Naive thymus-derived CD4-positive, alpha-beta T cell (primary cell): ENCODE results near the gene TTC39B. TPM values are rescaled to one million over a fixed set of nuclear protein-coding genes. Genes with fewer than 3 reads are reported as not detected.

Experiments
- ATAC-seq: fragments of 150-1000 bp; cut with Tn5 transposase; 2 replicates; pipeline ENCODE4 v1.10.0; 2021; ENCODE audit warnings: mild to moderate bottlenecking, moderate library complexity
- CTCF ChIA-PET: fragments of 350-600 bp; sonication (Branson Sonifier 250); formaldehyde crosslinking; loops from one replicate; lab custom pipeline; 2021; ENCODE audit warnings: antibody characterized with exemption; lab: Charles Lee
- POLR2A ChIA-PET: fragments of 350-600 bp; sonication (Branson Sonifier 250); formaldehyde crosslinking; loops from one replicate; lab custom pipeline; 2021; ENCODE audit warnings: antibody characterized with exemption, inconsistent platforms; lab: Charles Lee
- DNase-seq, 9 donors: peaks; one replicate each; pipeline versions ENCODE4 v3.0.0 to v3.0.0-alpha.2; 2020 to 2022; ENCODE audit warnings: mixed read lengths in 1 of 9
- H3K27ac ChIP-seq: one replicate; pipeline ENCODE4 v1.7.0; 2013; ENCODE audit warnings: mild to moderate bottlenecking, low read depth, low read length, moderate library complexity
- H3K27me3 ChIP-seq, 2 donors: one replicate each; pipeline ENCODE4 v1.7.0; 2013; ENCODE audit warnings: low read length in 2 of 2, mild to moderate bottlenecking in 2 of 2, moderate library complexity in 2 of 2; ENCODE audit not compliant: control insufficient read depth in 2 of 2, insufficient read depth in 2 of 2
- H3K36me3 ChIP-seq, 3 experiments: 1 replicate in 2 of 3; 2 replicates in 1 of 3; pipeline ENCODE4 v1.7.0; 2013; ENCODE audit warnings: low read length in 3 of 3, mild to moderate bottlenecking in 3 of 3, moderate library complexity in 1 of 3; ENCODE audit not compliant: insufficient read depth in 3 of 3, control insufficient read depth in 2 of 3
- H3K4me1 ChIP-seq, 2 donors: one replicate each; pipeline ENCODE4 v1.7.0; 2013; ENCODE audit warnings: low read length in 2 of 2, mild to moderate bottlenecking in 2 of 2, moderate library complexity in 1 of 2; ENCODE audit not compliant: control insufficient read depth in 2 of 2, insufficient read depth in 2 of 2
- H3K4me3 ChIP-seq: 2 replicates; pipeline ENCODE4 v1.7.0; 2013; ENCODE audit warnings: mild to moderate bottlenecking, low read length
- H3K9me3 ChIP-seq, 3 experiments: 1 replicate in 2 of 3; 2 replicates in 1 of 3; pipeline ENCODE4 v1.7.0; 2013; ENCODE audit warnings: low read length in 3 of 3; ENCODE audit not compliant: control insufficient read depth in 2 of 3
- H3K27ac Mint-ChIP-seq, 9 donors: one replicate each; pipeline ENCODE4 v1.8.0; 2020 to 2022; ENCODE audit warnings: mixed read lengths in 9 of 9, mild to moderate bottlenecking in 8 of 9, moderate library complexity in 5 of 9, inconsistent platforms in 2 of 9
- H3K27me3 Mint-ChIP-seq, 5 donors: one replicate each; pipeline ENCODE4 v1.8.0; 2021 to 2022; ENCODE audit warnings: mixed read lengths in 5 of 5, mild to moderate bottlenecking in 1 of 5
- H3K36me3 Mint-ChIP-seq, 5 donors: one replicate each; pipeline ENCODE4 v1.8.0; 2020 to 2022; ENCODE audit warnings: mixed read lengths in 5 of 5, mild to moderate bottlenecking in 3 of 5, inconsistent platforms in 1 of 5
- H3K4me1 Mint-ChIP-seq, 7 donors: one replicate each; pipeline ENCODE4 v1.8.0; 2020 to 2022; ENCODE audit warnings: mixed read lengths in 7 of 7, mild to moderate bottlenecking in 3 of 7, inconsistent platforms in 1 of 7
- H3K4me3 Mint-ChIP-seq, 10 donors: one replicate each; pipeline ENCODE4 v1.8.0; 2020 to 2022; ENCODE audit warnings: mild to moderate bottlenecking in 10 of 10, mixed read lengths in 10 of 10, moderate library complexity in 6 of 10, inconsistent platforms in 2 of 10
- H3K9me3 Mint-ChIP-seq, 11 donors: one replicate each; pipeline ENCODE4 v1.8.0; 2020 to 2022; ENCODE audit warnings: mixed read lengths in 11 of 11, mild to moderate bottlenecking in 4 of 11, inconsistent platforms in 1 of 11, moderate library complexity in 1 of 11
- intact Hi-C, 2 donors: fragments of 100-400 bp; cut with micrococcal nuclease; formaldehyde crosslinking; loops; one replicate each; pipeline ENCODE4 v1.15.1; 2023
- polyA plus RNA-seq, 2 donors: library from polyadenylated mRNA; unstranded; fragments of 300-500 nt; fragmentation: Illumina TruSeq; gene quantifications; one replicate each; pipeline ENCODE4 v1.2.3, GENCODE V29; 2021
- total RNA-seq, 6 experiments: library from RNA in 5 of 6; stranded (reverse) in 5 of 6; gene quantifications; 1 replicate in 5 of 6; 2 replicates in 1 of 6; pipeline ENCODE4 v1.2.3 and lab custom pipeline; 2021 to 2026

TTC39B gene
- total and polyA plus RNA-seq, 7 experiments from 2014 or later, result 10.0 to 49.3 (median 37.8) TPM

DNA sequence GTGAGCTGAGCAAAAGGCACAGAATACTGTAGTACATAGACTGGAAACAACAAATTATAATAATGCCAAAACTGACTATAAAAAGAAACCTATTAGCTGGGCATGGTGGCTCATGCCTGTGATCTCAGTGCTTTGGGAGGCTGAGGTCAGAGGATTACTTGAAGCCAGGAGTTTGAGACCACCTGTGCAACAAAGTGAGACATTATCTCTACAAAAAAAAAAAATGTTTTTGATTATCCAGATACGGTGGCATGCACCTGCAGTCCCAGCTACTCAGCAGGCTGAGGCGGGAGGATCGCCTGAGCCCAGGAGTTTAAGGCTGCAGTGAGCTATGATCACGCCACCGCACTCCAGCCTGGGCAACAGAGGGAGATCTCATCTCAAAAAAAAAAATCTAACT is 175.9 kb downstream of the TTC39B start:
- intact Hi-C loops, result no loop called here
- peaks cover 0 to 4% (median 0%) of the 10 kb centered on the region in 5 donors for H3K36me3 Mint-ChIP-seq
- H3K9me3 Mint-ChIP-seq, result peaks cover 0 to 3% (median 0%) of the 10 kb centered on the region in 11 donors
- no peaks in the 10 kb centered on the region for H3K27me3 ChIP-seq
- no peak overlapping the region for H3K4me3 ChIP-seq
- peaks cover 4 to 6% (median 5%) of the 10 kb centered on the region in 7 donors for H3K4me1 Mint-ChIP-seq
- no peak for ATAC-seq
- H3K27me3 Mint-ChIP-seq, result peaks cover 0 to 20% (median 14%) of the 10 kb centered on the region in 5 donors
- no peak overlapping the region for H3K27ac ChIP-seq
- no peaks in the 10 kb centered on the region for H3K4me1 ChIP-seq
- H3K4me3 Mint-ChIP-seq, result no peak overlapping the region
- ChIA-PET CTCF (interaction anchor here (0.6 kb wide), 1 partner anchor 11 kb away, joined by 3 read pairs; no protein-coding TSS in a partner anchor), POLR2A (no interaction called here)
- H3K9me3 ChIP-seq, result no peaks in the 10 kb centered on the region
- no peaks in the 10 kb centered on the region for H3K36me3 ChIP-seq
- DNase-seq, result no peak
- no peak overlapping the region for H3K27ac Mint-ChIP-seq

DNA sequence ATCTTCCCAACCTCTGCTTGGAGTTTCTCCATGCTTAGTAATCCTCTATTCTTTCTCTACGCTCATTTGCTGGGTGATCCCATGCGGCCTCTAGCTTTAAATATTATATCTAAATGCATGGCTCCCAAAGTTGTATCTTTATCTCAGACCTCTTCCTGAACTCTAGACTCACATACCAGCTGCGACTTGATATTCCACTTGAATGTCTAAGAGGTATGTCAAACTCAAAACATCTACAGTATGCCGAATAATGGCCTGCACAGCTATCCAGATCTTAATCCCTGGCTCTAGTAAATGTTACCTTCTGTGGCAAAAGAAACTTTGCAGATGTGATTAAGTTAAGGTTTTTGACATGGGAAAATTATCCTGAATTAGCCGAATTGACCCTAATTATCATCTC is 179.2 kb downstream of the TTC39B start:
- ATAC-seq, result no peak
- no peaks in the 10 kb centered on the region for H3K4me1 ChIP-seq
- peaks cover 0 to 9% (median 3%) of the 10 kb centered on the region in 7 donors for H3K4me1 Mint-ChIP-seq
- H3K27ac Mint-ChIP-seq, result no peak overlapping the region
- H3K9me3 Mint-ChIP-seq, result peaks cover 0 to 3% (median 0%) of the 10 kb centered on the region in 11 donors
- ChIA-PET CTCF (no interaction called here), POLR2A (no interaction called here)
- H3K27ac ChIP-seq, result no peak overlapping the region
- peaks cover 0 to 22% (median 16%) of the 10 kb centered on the region in 5 donors for H3K27me3 Mint-ChIP-seq
- no peak for DNase-seq
- H3K36me3 Mint-ChIP-seq, result peaks cover 0 to 4% (median 0%) of the 10 kb centered on the region in 5 donors
- intact Hi-C loops, result no loop called here
- H3K9me3 ChIP-seq, result no peaks in the 10 kb centered on the region
- H3K4me3 Mint-ChIP-seq, result no peak overlapping the region
- no peak overlapping the region for H3K4me3 ChIP-seq
- H3K27me3 ChIP-seq, result no peaks in the 10 kb centered on the region
- no peaks in the 10 kb centered on the region for H3K36me3 ChIP-seq

DNA sequence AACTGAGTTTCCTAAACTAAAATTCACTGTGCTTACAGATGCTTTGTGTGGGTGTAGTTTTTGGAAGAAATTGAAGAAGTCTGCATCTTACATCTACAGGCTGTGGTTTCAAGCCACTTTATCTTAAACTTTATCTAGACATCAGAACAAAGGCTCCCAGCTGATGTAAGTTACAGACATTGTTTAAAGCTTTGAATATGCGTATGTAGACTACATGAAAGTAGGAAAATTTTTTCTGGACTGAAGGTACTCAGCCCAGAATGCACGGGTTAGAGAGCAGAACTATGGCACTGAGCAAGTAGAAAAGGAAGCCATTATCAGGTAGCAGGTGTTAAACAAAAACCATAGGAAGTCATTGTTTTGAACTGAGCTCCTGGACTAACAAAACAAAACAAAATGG is 185.4 kb downstream of the TTC39B start:
- peak; percentile 83 for ATAC-seq
- peaks cover 0 to 4% (median 0%) of the 10 kb centered on the region in 5 donors for H3K36me3 Mint-ChIP-seq
- H3K4me1 Mint-ChIP-seq, result peaks cover 5 to 46% (median 32%) of the 10 kb centered on the region in 7 donors
- peak in 7 of 9 donors; percentile 11 to 62 (median 42) for DNase-seq
- Histone ChIP-seq H3K27me3 (no peaks in the 10 kb centered on the region), H3K27ac (no peak overlapping the region), H3K36me3 (no peaks in the 10 kb centered on the region), H3K9me3 (no peaks in the 10 kb centered on the region), H3K4me1 (peaks cover 0 to 12% of the 10 kb centered on the region in 2 donors), H3K4me3 (no peak overlapping the region)
- peak overlapping the region; percentile 0 to 67 (median 38) for H3K4me3 Mint-ChIP-seq
- H3K27ac Mint-ChIP-seq, result peak overlapping the region in 8 of 9 donors; percentile 71 to 93 (median 83)
- peaks cover 0 to 19% (median 8%) of the 10 kb centered on the region in 5 donors for H3K27me3 Mint-ChIP-seq
- POLR2A ChIA-PET, result no interaction called here
- H3K9me3 Mint-ChIP-seq, result no peaks in the 10 kb centered on the region
- intact Hi-C loops, result loop anchor here in 1 of 2 donors (1.0 kb wide), 1 partner anchor 16 kb away; no protein-coding TSS in a partner anchor
- CTCF ChIA-PET, result interaction anchor here (0.9 kb wide), 1 partner anchor 13 kb away, joined by 4 read pairs; no protein-coding TSS in a partner anchor

DNA sequence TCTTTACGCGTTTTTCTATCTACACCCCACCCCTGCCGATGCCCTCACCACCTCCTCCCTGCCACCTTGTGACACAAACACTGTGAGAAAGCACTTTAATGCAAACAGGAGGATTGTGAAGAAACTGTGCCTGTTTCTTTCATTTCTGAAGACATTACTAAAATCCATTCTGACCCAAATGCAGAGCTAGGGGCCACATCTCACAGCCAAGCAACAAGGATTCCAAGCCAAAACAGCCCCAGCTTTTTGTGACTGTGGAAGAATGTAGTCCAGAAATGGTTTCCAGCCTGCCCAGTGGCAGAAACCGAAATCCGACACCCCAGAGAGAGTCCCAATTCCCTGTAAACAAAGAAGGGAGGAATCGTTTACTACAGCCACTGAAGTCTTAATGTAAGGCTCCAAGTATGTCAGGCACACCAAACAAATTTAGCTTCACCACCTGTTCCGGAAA is 190.9 kb downstream of the TTC39B start:
- H3K4me1 ChIP-seq, result peaks cover 0 to under 1% of the 10 kb centered on the region in 2 donors
- ATAC-seq (no peak), DNase-seq (no peak)
- H3K27ac ChIP-seq, result no peak overlapping the region
- Mint-ChIP-seq H3K36me3 (no peaks in the 10 kb centered on the region), H3K4me1 (peaks cover under 1 to 22% (median 13%) of the 10 kb centered on the region in 7 donors), H3K9me3 (no peaks in the 10 kb centered on the region), H3K27ac (no peak overlapping the region), H3K4me3 (no peak overlapping the region), H3K27me3 (peaks cover 0 to 12% (median 0%) of the 10 kb centered on the region in 5 donors)
- intact Hi-C loops, result no loop called here
- H3K36me3 ChIP-seq, result no peaks in the 10 kb centered on the region
- H3K9me3 ChIP-seq, result no peaks in the 10 kb centered on the region
- CTCF ChIA-PET, result no interaction called here
- POLR2A ChIA-PET, result no interaction called here
- H3K27me3 ChIP-seq, result no peaks in the 10 kb centered on the region
- no peak overlapping the region for H3K4me3 ChIP-seq

DNA sequence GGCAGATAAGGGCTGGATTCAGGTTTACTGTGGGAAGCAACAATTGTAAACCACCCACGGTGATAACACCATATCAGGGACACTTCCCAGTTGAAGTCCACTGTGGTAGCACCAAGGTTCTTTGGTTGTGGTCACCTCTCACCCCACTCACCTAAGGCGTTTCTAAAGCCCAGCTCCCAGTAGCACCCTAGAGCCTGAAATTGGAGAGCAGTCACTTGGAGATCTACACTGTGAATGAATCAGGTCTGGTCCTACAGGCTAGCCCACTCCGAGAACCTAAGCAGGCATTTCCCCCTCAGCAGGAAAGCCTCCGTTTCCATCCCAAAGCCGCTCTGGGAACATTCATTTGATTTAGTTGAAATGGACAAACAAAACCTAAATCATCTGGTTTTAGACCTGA is 191.3 kb downstream of the TTC39B start:
- H3K9me3 ChIP-seq, result no peaks in the 10 kb centered on the region
- Mint-ChIP-seq H3K4me1 (peaks cover 0 to 18% (median 9%) of the 10 kb centered on the region in 7 donors), H3K27ac (no peak overlapping the region), H3K36me3 (no peaks in the 10 kb centered on the region), H3K9me3 (no peaks in the 10 kb centered on the region), H3K4me3 (no peak overlapping the region), H3K27me3 (peaks cover 0 to 12% (median 0%) of the 10 kb centered on the region in 5 donors)
- H3K4me3 ChIP-seq, result no peak overlapping the region
- ChIA-PET CTCF (no interaction called here), POLR2A (no interaction called here)
- no peak overlapping the region for H3K27ac ChIP-seq
- H3K36me3 ChIP-seq, result no peaks in the 10 kb centered on the region
- intact Hi-C loops, result no loop called here
- DNase-seq (no peak), ATAC-seq (no peak)
- H3K27me3 ChIP-seq, result no peaks in the 10 kb centered on the region
- H3K4me1 ChIP-seq, result no peaks in the 10 kb centered on the region

DNA sequence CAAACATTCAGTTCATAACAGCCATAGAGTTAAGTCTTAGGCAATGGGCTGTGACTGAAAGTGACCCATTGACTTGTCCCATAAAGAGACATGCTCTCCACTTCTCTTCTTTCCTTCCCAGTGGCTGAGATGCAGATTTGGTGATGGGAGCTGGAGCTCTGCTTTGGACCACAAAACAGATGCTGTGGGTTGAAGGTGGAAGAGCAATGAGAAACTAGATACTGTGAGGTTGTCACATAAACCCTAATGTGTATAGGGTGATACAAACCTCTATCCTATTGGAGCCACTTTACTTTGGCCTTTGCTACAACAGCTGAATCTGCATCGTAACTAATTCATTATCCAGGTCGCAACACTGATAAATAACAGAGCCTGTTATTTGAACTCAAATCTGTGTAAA is 192.0 kb downstream of the TTC39B start:
- POLR2A ChIA-PET, result no interaction called here
- Mint-ChIP-seq H3K4me1 (peaks cover 0 to 11% (median 2%) of the 10 kb centered on the region in 7 donors), H3K9me3 (no peaks in the 10 kb centered on the region), H3K27me3 (peaks cover 0 to 10% (median 0%) of the 10 kb centered on the region in 5 donors), H3K36me3 (no peaks in the 10 kb centered on the region), H3K27ac (no peak overlapping the region), H3K4me3 (no peak overlapping the region)
- Histone ChIP-seq H3K4me3 (no peak overlapping the region), H3K27ac (no peak overlapping the region), H3K9me3 (no peaks in the 10 kb centered on the region), H3K36me3 (no peaks in the 10 kb centered on the region), H3K27me3 (no peaks in the 10 kb centered on the region), H3K4me1 (no peaks in the 10 kb centered on the region)
- DNase-seq (no peak), ATAC-seq (no peak)
- CTCF ChIA-PET, result interaction anchor here (0.6 kb wide), 1 partner anchor 247 kb away, joined by 3 read pairs; no protein-coding TSS in a partner anchor
- intact Hi-C loops, result no loop called here
